ENCODE data around the gene KMT2B.

Gene KMT2B

DNA sequence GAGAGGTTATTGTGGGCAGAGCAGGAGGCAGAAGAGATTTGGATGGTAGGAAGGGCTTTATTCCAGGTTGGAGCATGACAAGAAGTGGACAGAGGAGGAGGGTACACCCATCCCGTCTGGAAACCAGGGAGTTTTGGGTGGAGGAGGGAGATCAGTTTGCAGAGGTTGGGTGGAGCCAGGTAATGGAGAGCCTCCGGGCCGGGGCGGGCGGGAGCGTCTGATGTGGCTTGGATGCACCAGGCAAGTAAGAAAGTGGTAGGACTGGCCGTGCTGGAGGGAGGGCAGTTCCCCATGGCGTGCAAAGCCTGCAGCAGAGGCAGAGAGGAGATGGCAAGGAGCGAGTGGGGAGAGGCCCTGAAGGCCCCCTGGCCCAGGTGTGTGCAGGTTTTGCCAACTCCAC, 13.6 kb downstream of the KMT2B start:
- no peak for TF ChIP-seq EZH2 (optimal IDR thresholded peaks at IDR 0.05; ENCODE audit: low read depth, low read length)
- no peak for TF ChIP-seq EZH2phosphoT487 (IDR thresholded peaks at IDR 0.05; ENCODE audit: low read length)
- TF ChIP-seq, protein P1, sequence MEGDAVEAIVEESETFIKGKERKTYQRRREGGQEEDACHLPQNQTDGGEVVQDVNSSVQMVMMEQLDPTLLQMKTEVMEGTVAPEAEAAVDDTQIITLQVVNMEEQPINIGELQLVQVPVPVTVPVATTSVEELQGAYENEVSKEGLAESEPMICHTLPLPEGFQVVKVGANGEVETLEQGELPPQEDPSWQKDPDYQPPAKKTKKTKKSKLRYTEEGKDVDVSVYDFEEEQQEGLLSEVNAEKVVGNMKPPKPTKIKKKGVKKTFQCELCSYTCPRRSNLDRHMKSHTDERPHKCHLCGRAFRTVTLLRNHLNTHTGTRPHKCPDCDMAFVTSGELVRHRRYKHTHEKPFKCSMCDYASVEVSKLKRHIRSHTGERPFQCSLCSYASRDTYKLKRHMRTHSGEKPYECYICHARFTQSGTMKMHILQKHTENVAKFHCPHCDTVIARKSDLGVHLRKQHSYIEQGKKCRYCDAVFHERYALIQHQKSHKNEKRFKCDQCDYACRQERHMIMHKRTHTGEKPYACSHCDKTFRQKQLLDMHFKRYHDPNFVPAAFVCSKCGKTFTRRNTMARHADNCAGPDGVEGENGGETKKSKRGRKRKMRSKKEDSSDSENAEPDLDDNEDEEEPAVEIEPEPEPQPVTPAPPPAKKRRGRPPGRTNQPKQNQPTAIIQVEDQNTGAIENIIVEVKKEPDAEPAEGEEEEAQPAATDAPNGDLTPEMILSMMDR (IDR thresholded peaks at IDR 0.05; ENCODE audit: low read length), result no peak
- Histone ChIP-seq H3K4me1 (ENCODE audit: low read length) (no peaks in the 10 kb centered on the region), H3K4me3 (ENCODE audit: low read length) (no peak overlapping the region), H3F3A (ENCODE audit: insufficient read depth, low read length) (no peaks in the 10 kb centered on the region), H3K27ac (ENCODE audit: low read length) (no peak overlapping the region), H3K9me3 (replicated peaks; ENCODE audit: insufficient read depth, low read length) (no peaks in the 10 kb centered on the region), H3K9me2 (replicated peaks; ENCODE audit: insufficient read depth, low read length) (no peaks in the 10 kb centered on the region), H4K20me1 (ENCODE audit: insufficient read depth, low read length) (no peaks in the 10 kb centered on the region), H2AFZ (ENCODE audit: low read length) (no peak overlapping the region), H3K9ac (ENCODE audit: low read length) (no peak overlapping the region), H3K4me2 (ENCODE audit: low read depth, low read length) (no peak overlapping the region), H3K36me3 (replicated peaks; ENCODE audit: insufficient read depth, low read length) (peaks cover 6% of the 10 kb centered on the region; the same call in 1 of the 2 replicates), H3K79me2 (ENCODE audit: low read length) (no peaks in the 10 kb centered on the region), H3K27me3 (replicated peaks; ENCODE audit: insufficient read depth, low read length) (no peaks in the 10 kb centered on the region)
- no peak for DNase-seq

DNA sequence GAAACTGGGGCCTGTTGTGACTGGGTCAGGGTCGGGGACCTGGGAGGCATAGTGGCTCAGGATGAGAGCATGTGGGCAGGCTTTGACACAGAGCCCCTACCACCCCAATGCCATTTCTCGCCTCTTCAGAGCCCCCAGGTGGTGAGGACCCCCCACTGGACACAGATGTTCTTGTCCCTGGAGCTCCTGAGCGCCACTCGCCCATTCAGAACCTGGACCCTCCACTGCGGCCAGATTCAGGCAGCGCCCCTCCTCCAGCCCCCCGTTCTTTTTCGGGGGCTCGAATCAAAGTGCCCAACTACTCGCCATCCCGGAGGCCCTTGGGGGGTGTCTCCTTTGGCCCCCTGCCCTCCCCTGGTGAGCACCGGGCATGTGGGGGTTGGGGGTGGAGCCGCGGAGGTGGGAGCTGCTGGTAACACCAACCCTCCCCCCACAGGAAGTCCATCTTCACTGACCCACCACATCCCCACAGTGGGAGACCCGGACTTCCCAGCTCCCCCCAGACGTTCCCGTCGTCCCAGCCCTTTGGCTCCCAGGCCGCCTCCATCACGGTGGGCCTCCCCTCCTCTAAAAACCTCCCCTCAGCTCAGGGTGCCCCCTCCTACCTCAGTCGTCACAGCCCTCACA, 14.1 kb downstream of the KMT2B start:
- Histone ChIP-seq H3K9me2 (replicated peaks; ENCODE audit: insufficient read depth, low read length) (no peaks in the 10 kb centered on the region), H3K79me2 (ENCODE audit: low read length) (no peaks in the 10 kb centered on the region), H3K27me3 (replicated peaks; ENCODE audit: insufficient read depth, low read length) (no peaks in the 10 kb centered on the region), H3K27ac (ENCODE audit: low read length) (no peak overlapping the region), H3K4me3 (ENCODE audit: low read length) (no peak overlapping the region), H3F3A (ENCODE audit: insufficient read depth, low read length) (no peaks in the 10 kb centered on the region), H3K36me3 (replicated peaks; ENCODE audit: insufficient read depth, low read length) (peaks cover 5% of the 10 kb centered on the region; the same call in 1 of the 2 replicates), H3K4me2 (ENCODE audit: low read depth, low read length) (no peak overlapping the region), H4K20me1 (ENCODE audit: insufficient read depth, low read length) (no peaks in the 10 kb centered on the region), H3K9me3 (replicated peaks; ENCODE audit: insufficient read depth, low read length) (no peaks in the 10 kb centered on the region), H2AFZ (ENCODE audit: low read length) (no peak overlapping the region), H3K9ac (ENCODE audit: low read length) (no peak overlapping the region), H3K4me1 (ENCODE audit: low read length) (no peaks in the 10 kb centered on the region)
- TF ChIP-seq EZH2 (optimal IDR thresholded peaks at IDR 0.05; ENCODE audit: low read depth, low read length) (no peak), EZH2phosphoT487 (IDR thresholded peaks at IDR 0.05; ENCODE audit: low read length) (no peak)
- TF ChIP-seq, protein P1 (IDR thresholded peaks at IDR 0.05; ENCODE audit: low read length), result no peak
- peak; percentile 0 for DNase-seq

DNA sequence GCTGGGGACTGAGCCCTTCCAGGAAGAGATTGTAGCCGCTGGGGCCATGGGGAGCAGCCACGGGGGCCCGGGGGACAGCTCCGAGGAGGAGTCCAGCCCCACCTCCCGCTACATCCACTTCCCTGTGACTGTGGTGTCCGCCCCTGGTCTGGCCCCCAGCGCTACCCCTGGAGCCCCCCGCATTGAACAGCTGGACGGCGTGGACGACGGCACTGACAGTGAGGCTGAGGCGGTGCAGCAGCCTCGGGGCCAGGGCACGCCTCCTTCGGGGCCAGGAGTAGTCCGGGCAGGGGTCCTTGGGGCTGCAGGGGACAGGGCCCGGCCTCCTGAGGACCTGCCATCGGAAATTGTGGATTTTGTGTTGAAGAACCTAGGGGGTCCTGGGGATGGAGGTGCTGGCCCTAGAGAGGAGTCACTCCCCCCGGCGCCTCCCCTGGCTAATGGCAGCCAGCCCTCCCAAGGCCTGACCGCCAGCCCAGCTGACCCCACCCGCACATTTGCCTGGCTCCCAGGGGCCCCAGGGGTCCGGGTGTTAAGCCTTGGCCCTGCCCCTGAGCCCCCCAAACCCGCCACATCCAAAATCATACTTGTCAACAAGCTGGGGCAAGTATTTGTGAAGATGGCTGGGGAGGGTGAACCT, 14.9 kb downstream of the KMT2B start:
- Histone ChIP-seq H3K9me3 (replicated peaks; ENCODE audit: insufficient read depth, low read length) (no peaks in the 10 kb centered on the region), H3K4me1 (ENCODE audit: low read length) (no peaks in the 10 kb centered on the region), H3K4me2 (ENCODE audit: low read depth, low read length) (no peak overlapping the region), H4K20me1 (ENCODE audit: insufficient read depth, low read length) (no peaks in the 10 kb centered on the region), H3K4me3 (ENCODE audit: low read length) (no peak overlapping the region), H3K9ac (ENCODE audit: low read length) (no peak overlapping the region), H3K36me3 (replicated peaks; ENCODE audit: insufficient read depth, low read length) (0 out of 2 replicates have a peak, but pooled peaks cover 5% of the 10 kb centered on the region), H3K27me3 (replicated peaks; ENCODE audit: insufficient read depth, low read length) (no peaks in the 10 kb centered on the region), H3K79me2 (ENCODE audit: low read length) (no peaks in the 10 kb centered on the region), H2AFZ (ENCODE audit: low read length) (no peak overlapping the region), H3K9me2 (replicated peaks; ENCODE audit: insufficient read depth, low read length) (no peaks in the 10 kb centered on the region), H3K27ac (ENCODE audit: low read length) (no peak overlapping the region), H3F3A (ENCODE audit: insufficient read depth, low read length) (no peaks in the 10 kb centered on the region)
- peak; percentile 2 for DNase-seq
- TF ChIP-seq EZH2 (optimal IDR thresholded peaks at IDR 0.05; ENCODE audit: low read depth, low read length), result no peak
